Diencephalon (tissue), 1 donor: ENCODE data around the gene FAM24A. TPM values are rescaled to one million over a fixed set of nuclear protein-coding genes. Genes with fewer than 3 reads are reported as not detected.

Experiments used
- total RNA-seq: library from RNA; depleted of rRNA; stranded (reverse); fragments of >200 nt; gene quantifications from one replicate; pipeline ENCODE4 v1.2.3, GENCODE V29; 2014

FAM24A gene, protein sequence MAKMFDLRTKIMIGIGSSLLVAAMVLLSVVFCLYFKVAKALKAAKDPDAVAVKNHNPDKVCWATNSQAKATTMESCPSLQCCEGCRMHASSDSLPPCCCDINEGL
- not detected for total RNA-seq

DNA sequence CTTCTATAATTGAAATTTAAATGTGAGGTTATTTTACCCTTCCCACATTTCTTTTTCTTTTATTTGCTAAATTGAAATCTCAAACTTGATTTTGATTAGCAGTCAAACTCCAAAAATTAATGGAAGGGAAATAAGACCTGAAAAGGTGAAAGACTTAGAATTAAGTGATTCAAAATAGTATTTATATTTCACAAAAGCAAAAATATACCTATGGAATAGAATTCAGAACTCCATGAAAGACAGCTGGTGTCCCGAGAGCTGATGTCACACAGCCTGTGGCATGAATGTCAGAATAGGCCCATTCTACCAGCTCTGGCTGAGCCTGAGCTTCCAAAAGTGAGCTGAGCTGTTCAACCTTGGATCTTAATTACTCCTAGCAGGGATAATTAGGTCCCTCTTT is at the start of gene FAM24A:
TSS of gene FAM24A (plus strand) at position 301 of the 400 bp plus-strand sequence. CDS start 1,025 bp downstream, outside the sequence.

DNA sequence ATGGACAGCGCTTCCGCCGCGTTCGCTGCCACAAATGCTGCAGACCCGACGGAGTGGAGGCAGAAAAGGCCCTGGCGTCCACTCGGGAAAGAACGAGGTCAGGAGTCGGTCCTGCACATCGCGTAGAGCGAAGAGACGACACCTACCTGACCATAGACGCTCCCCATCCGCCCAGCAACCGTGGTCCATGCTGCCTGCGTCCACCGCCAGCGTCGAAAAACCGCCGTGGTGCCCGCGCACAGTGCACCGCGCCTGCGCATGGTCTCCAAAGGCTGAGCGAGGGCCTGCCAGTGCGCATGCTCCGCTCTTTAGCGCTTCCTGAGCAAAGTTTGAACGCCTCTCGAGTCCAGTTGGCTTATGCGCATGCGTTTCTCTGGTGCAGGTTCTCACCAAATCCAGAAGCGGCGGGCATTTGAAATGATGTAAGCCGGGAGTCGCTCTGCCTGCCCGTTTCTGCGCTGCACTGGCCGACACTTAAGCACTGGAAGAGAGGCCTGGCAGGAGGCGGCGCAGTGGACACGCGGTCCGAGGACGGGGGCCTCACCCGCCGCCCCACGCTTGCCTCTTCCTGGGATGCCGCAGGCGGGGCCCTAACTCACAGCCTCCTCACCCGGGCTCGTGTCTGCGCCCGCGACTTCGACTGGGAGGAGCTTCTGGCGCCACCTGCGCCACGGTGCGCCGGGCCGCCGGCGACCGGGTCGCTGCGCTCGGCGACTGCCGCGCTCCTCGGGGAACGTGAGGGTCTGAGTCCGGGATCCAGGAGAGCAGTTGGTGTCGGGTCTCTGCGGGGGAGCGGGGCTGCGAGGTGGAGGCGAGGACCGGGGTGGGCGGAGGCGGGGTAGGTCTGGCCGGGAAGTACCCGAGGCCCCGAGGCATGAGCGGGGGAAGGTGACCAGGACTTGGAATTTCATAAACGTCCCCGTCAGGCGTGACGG is 30.8 kb upstream of the FAM24A start, which contains the start of gene FAM24B:
TSS of gene FAM24B (minus strand) at position 243 of the 935 bp plus-strand sequence. CDS start 29,066 bp downstream, outside the sequence.

DNA sequence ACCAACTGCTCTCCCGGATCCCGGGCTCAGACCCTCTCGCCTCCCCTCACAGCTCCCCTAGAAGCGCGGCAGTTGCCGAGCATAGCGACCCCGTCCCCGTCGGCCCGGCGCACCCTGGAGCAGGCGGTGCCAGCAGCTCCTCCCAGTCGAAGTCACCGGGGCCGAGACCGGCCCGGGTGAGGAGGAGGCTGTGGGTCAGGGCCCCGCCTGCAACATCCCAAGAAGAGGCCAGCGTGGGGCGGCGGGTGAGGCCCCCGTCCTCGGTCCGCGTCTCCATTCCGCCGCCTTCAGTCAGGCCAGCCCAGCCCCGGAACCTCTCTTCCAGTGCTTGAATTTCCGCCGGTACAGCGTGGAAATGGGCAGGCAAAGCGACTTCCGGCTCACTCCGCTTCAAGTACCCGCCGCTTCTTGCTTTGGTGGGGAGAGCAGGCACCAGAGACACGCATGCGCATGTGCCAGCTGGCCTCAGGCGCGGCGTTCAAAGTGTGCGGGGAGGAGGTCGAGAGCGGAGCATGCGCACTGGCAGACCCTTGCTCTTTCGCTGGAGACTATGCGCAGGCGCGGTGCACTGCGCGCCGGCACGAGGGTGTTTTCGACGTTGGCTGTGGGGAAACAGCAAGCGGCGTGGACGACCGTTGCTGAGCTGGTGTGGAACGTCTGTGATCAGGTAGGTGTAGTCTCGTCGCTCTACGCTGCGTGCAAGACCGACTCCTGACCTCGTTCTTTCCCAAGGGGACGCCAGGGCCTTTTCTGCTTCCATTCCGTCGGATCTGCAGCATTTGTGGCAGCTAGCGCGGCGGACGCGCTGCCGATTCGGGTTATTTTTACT is 43.7 kb downstream of the FAM24A start, which contains the start of gene C10orf88:
TSS of gene C10orf88 (minus strand) at position 326 of the 829 bp plus-strand sequence. CDS start at position 277, 49 bp downstream.

Other genes with a start within 250 kb of the FAM24A start
- not detected for gene C10orf120, start 210.8 kb upstream of the FAM24A start, total RNA-seq
- 0.69 TPM for gene CUZD1, start 64.8 kb upstream of the FAM24A start, total RNA-seq
- 6.9 TPM for gene FAM24B, start 31.0 kb upstream of the FAM24A start, total RNA-seq
- gene C10orf88, start 43.6 kb downstream of the FAM24A start, total RNA-seq = 20.3 TPM
- gene PSTK, start 69.8 kb downstream of the FAM24A start, total RNA-seq = 13.6 TPM
- gene IKZF5, start 98.2 kb downstream of the FAM24A start, total RNA-seq = 10.6 TPM
- gene ACADSB, start 98.4 kb downstream of the FAM24A start, total RNA-seq = 18.7 TPM
- 2.8 TPM for gene HMX3, start 225.4 kb downstream of the FAM24A start, total RNA-seq
- gene HMX2, start 237.5 kb downstream of the FAM24A start, total RNA-seq = 0.92 TPM
- 98.5 TPM for gene BUB3, start 243.8 kb downstream of the FAM24A start, total RNA-seq